H9 (cell line): Measurements from ENCODE around the gene PEX5L. TPM values are rescaled to one million over a fixed set of nuclear protein-coding genes. Genes with fewer than 3 reads are reported as not detected.

Source experiments
- DNase-seq: peaks from one replicate; pipeline ENCODE4 v3.0.0-alpha.2; 2017
- H2AFZ ChIP-seq: one replicate; pipeline ENCODE4 v1.6.1; 2013; ENCODE audit warnings: mild to moderate bottlenecking, low read length, control low read depth, moderate library complexity
- H2AK5ac ChIP-seq: 2 replicates; pipeline ENCODE4 v1.6.1; 2013; ENCODE audit warnings: low read length, control low read depth, mixed read lengths; ENCODE audit not compliant: insufficient read length
- H2BK120ac ChIP-seq: one replicate; pipeline ENCODE4 v1.6.1; 2013; ENCODE audit warnings: low read depth, mild to moderate bottlenecking, low read length, control low read depth, inconsistent platforms; ENCODE audit not compliant: poor library complexity, severe bottlenecking
- H2BK12ac ChIP-seq: 2 replicates; pipeline ENCODE4 v1.6.1; 2013; ENCODE audit warnings: low read length, control low read depth, mixed read lengths, low read depth; ENCODE audit not compliant: insufficient read length
- H2BK15ac ChIP-seq: 2 replicates; pipeline ENCODE4 v1.6.1; 2013; ENCODE audit warnings: low read depth, low read length, control low read depth
- H2BK20ac ChIP-seq: one replicate; pipeline ENCODE4 v1.6.1; 2013; ENCODE audit warnings: low read depth, mild to moderate bottlenecking, low read length, control low read depth, inconsistent platforms; ENCODE audit not compliant: poor library complexity, severe bottlenecking
- H2BK5ac ChIP-seq: 2 replicates; pipeline ENCODE4 v1.6.1; 2013; ENCODE audit warnings: low read length, control low read depth, mixed read lengths; ENCODE audit not compliant: insufficient read length
- H3K14ac ChIP-seq: 2 replicates; pipeline ENCODE4 v1.6.1; 2013; ENCODE audit warnings: low read length, control low read depth; ENCODE audit not compliant: insufficient read depth
- H3K18ac ChIP-seq: 2 replicates; pipeline ENCODE4 v1.6.1; 2013; ENCODE audit warnings: low read depth, mild to moderate bottlenecking, mixed read lengths, low read length, control low read depth; ENCODE audit not compliant: insufficient read length
- H3K23ac ChIP-seq: 2 replicates; pipeline ENCODE4 v1.6.1; 2013; ENCODE audit warnings: low read length, control low read depth, mixed read lengths, low read depth; ENCODE audit not compliant: insufficient read length
- H3K23me2 ChIP-seq: 2 replicates; pipeline ENCODE4 v1.6.1; 2013; ENCODE audit warnings: low read depth, mild to moderate bottlenecking, mixed read lengths, low read length, control low read depth; ENCODE audit not compliant: insufficient read length, poor library complexity, severe bottlenecking
- H3K27ac ChIP-seq: 2 replicates; pipeline ENCODE4 v1.5.1; 2013; ENCODE audit warnings: low read length, control low read depth, mixed read lengths, low read depth; ENCODE audit not compliant: insufficient read length
- H3K27me3 ChIP-seq: 2 replicates; pipeline ENCODE4 v1.6.1; 2013; ENCODE audit warnings: low read length, control low read depth, inconsistent platforms; ENCODE audit not compliant: insufficient read depth
- H3K4ac ChIP-seq: 2 replicates; pipeline ENCODE4 v1.6.1; 2013; ENCODE audit warnings: low read depth, mild to moderate bottlenecking, control low read depth, inconsistent platforms, low read length, moderate library complexity
- H3K4me1 ChIP-seq: 2 replicates; pipeline ENCODE4 v1.6.1; 2013; ENCODE audit warnings: low read length, control low read depth, inconsistent platforms; ENCODE audit not compliant: insufficient read depth
- H3K4me2 ChIP-seq: 2 replicates; pipeline ENCODE4 v1.6.1; 2013; ENCODE audit warnings: low read length, control low read depth, mixed read lengths; ENCODE audit not compliant: insufficient read length, insufficient read depth
- H3K56ac ChIP-seq: 2 replicates; pipeline ENCODE4 v1.6.1; 2013; ENCODE audit warnings: low read depth, mild to moderate bottlenecking, mixed read lengths, low read length, control low read depth; ENCODE audit not compliant: insufficient read length
- H3K79me1 ChIP-seq: 2 replicates; pipeline ENCODE4 v1.6.1; 2013; ENCODE audit warnings: low read depth, mild to moderate bottlenecking, moderate library complexity, low read length, control low read depth, inconsistent platforms; ENCODE audit not compliant: insufficient read depth, poor library complexity, severe bottlenecking
- H3K79me2 ChIP-seq: 2 replicates; pipeline ENCODE4 v1.6.1; 2013; ENCODE audit warnings: low read length, control low read depth, inconsistent platforms; ENCODE audit not compliant: insufficient read depth
- H3K9ac ChIP-seq: 2 replicates; pipeline ENCODE4 v1.6.1; 2013; ENCODE audit warnings: low read length, control low read depth, mixed read lengths; ENCODE audit not compliant: insufficient read length; ENCODE audit errors: extremely low read depth
- H3K9me3 ChIP-seq: one replicate; pipeline ENCODE4 v1.6.1; 2013; ENCODE audit warnings: low read depth, low read length, inconsistent platforms; ENCODE audit not compliant: control insufficient read depth
- H3T11ph ChIP-seq: one replicate; pipeline ENCODE4 v1.6.1; 2013; ENCODE audit warnings: mild to moderate bottlenecking, low read length, control low read depth, inconsistent platforms
- H4K20me1 ChIP-seq: one replicate; pipeline ENCODE4 v1.6.1; 2013; ENCODE audit not compliant: control insufficient read depth, insufficient read length, insufficient read depth
- H4K5ac ChIP-seq: 2 replicates; pipeline ENCODE4 v1.6.1; 2013; ENCODE audit warnings: low read depth, mild to moderate bottlenecking, mixed read lengths, low read length, control low read depth; ENCODE audit not compliant: insufficient read length
- H4K8ac ChIP-seq: replicated peaks from 2 replicates; pipeline ENCODE4 v1.6.1; 2013; ENCODE audit warnings: low read length, control low read depth, mixed read lengths, low read depth; ENCODE audit not compliant: insufficient read length
- H4K91ac ChIP-seq: 2 replicates; pipeline ENCODE4 v1.6.1; 2013; ENCODE audit warnings: low read depth, mild to moderate bottlenecking, moderate library complexity, mixed read lengths, low read length, control low read depth; ENCODE audit not compliant: insufficient read length
- H3K27ac Mint-ChIP-seq, 3 experiments: 2 replicates in 2 of 3; 3 replicates in 1 of 3; pipeline ENCODE4 v1.8.0; 2020 to 2021; ENCODE audit warnings: mixed read lengths in 3 of 3, mild to moderate bottlenecking in 1 of 3, moderate library complexity in 1 of 3
- H3K27me3 Mint-ChIP-seq: 2 replicates; pipeline ENCODE4 v1.8.0; 2021; ENCODE audit warnings: low read depth, mild to moderate bottlenecking, moderate library complexity, mixed read lengths
- H3K36me3 Mint-ChIP-seq, 3 experiments: 2 replicates in 2 of 3; 3 replicates in 1 of 3; pipeline ENCODE4 v1.8.0; 2020 to 2021; ENCODE audit warnings: low read depth in 3 of 3, mixed read lengths in 3 of 3; ENCODE audit not compliant: insufficient read depth in 1 of 3
- H3K4me1 Mint-ChIP-seq, 2 experiments: 2 replicates each; pipeline ENCODE4 v1.8.0; 2020; ENCODE audit warnings: mixed read lengths in 2 of 2
- H3K4me3 Mint-ChIP-seq, 2 experiments: 2 replicates in 1 of 2; 3 replicates in 1 of 2; pipeline ENCODE4 v1.8.0; 2020 to 2021; ENCODE audit warnings: mild to moderate bottlenecking in 2 of 2, mixed read lengths in 2 of 2, moderate library complexity in 1 of 2
- H3K9me3 Mint-ChIP-seq, 2 experiments: 2 replicates in 1 of 2; 3 replicates in 1 of 2; pipeline ENCODE4 v1.8.0; 2020; ENCODE audit warnings: mild to moderate bottlenecking in 2 of 2, mixed read lengths in 2 of 2, moderate library complexity in 1 of 2
- WGBS: extraction: QIAGEN DNeasy Blood & Tissue Kit; methylation state at CpG from one replicate; pipeline ENCODE4 v1.1.7; 2013; ENCODE audit warnings: missing lambda C conversion rate, low lambda C conversion rate, mixed read lengths; ENCODE audit not compliant: insufficient read length; ENCODE audit errors: extremely low coverage; 5-methylcytosine and 5-hydroxymethylcytosine counted together
- total RNA-seq: library from RNA; stranded (reverse); gene quantifications from 2 replicates; pipeline ENCODE4 v1.2.1, GENCODE V29; 2021
- TF ChIP-seq, protein P1 (sequence below): fragments of 200-600 bp; sonication (generic); conservative IDR thresholded peaks from 3 replicates; pipeline ENCODE4 v1.8.0; 2021; ENCODE audit warnings: antibody characterized with exemption, mild to moderate bottlenecking

The PEX5L gene
- total RNA-seq, 1 experiment from 2014 or later: 0.85 TPM

DNA sequence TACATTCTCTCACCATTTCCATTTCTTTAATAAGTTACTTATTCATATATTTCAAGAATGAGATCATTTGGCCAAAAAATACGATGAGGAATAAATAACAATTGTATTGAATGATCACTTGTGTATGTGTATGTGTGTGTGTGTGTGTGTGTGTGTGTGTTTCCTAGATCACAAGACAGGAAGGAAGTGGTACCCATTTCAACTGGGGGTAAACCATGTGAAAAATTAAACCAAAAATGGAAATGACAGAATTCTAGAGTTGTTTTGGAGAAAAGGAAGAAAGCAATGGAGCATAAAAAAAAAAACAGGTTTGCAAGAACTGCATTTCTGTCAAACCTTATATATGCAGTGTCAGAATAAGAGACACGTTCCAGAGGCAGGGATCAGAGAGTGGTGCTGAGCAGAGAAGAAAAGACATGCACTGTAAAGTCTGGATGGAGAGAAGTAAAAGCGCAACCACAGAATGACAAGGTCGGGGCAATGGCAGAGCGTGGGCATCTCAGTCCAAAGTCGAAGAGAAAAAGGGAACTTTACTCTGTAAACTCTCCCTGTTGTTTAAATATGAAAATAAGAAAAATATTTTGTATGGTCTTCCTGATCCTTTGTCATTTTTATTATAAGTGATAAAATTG, 75.5 kb downstream of the PEX5L start:
- no peak overlapping the region for H2BK5ac ChIP-seq
- no peak overlapping the region for H2BK120ac ChIP-seq
- Mint-ChIP-seq H3K27ac (no peak overlapping the region), H3K4me3 (no peak overlapping the region), H3K9me3 (no peaks in the 10 kb centered on the region), H3K4me1 (no peaks in the 10 kb centered on the region), H3K36me3 (no peaks in the 10 kb centered on the region), H3K27me3 (no peaks in the 10 kb centered on the region)
- no peak overlapping the region for H2AK5ac ChIP-seq
- DNase-seq: no peak
- H2BK12ac ChIP-seq: no peak overlapping the region
- no peaks in the 10 kb centered on the region for H4K20me1 ChIP-seq
- H3K4me2 ChIP-seq: no peak overlapping the region
- no peak overlapping the region for H4K91ac ChIP-seq
- no peak overlapping the region for H3K23ac ChIP-seq
- TF ChIP-seq, protein P1, sequence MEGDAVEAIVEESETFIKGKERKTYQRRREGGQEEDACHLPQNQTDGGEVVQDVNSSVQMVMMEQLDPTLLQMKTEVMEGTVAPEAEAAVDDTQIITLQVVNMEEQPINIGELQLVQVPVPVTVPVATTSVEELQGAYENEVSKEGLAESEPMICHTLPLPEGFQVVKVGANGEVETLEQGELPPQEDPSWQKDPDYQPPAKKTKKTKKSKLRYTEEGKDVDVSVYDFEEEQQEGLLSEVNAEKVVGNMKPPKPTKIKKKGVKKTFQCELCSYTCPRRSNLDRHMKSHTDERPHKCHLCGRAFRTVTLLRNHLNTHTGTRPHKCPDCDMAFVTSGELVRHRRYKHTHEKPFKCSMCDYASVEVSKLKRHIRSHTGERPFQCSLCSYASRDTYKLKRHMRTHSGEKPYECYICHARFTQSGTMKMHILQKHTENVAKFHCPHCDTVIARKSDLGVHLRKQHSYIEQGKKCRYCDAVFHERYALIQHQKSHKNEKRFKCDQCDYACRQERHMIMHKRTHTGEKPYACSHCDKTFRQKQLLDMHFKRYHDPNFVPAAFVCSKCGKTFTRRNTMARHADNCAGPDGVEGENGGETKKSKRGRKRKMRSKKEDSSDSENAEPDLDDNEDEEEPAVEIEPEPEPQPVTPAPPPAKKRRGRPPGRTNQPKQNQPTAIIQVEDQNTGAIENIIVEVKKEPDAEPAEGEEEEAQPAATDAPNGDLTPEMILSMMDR: no peak
- H3T11ph ChIP-seq: no peak overlapping the region
- H3K9me3 ChIP-seq: no peaks in the 10 kb centered on the region
- H3K4ac ChIP-seq: no peak overlapping the region
- H3K79me1 ChIP-seq: no peaks in the 10 kb centered on the region
- H2AFZ ChIP-seq: no peak overlapping the region
- no peak overlapping the region for H3K56ac ChIP-seq
- no peak overlapping the region for H4K8ac ChIP-seq
- WGBS: no CpG with 5 or more reads among the region's 6 CpGs
- H3K9ac ChIP-seq: no peak overlapping the region
- no peak overlapping the region for H4K5ac ChIP-seq
- H3K23me2 ChIP-seq: no peaks in the 10 kb centered on the region
- no peak overlapping the region for H3K18ac ChIP-seq
- no peaks in the 10 kb centered on the region for H3K4me1 ChIP-seq
- no peak overlapping the region for H3K14ac ChIP-seq
- H3K27me3 ChIP-seq: no peaks in the 10 kb centered on the region
- H3K27ac ChIP-seq: no peak overlapping the region
- H2BK15ac ChIP-seq: no peak overlapping the region
- no peak overlapping the region for H2BK20ac ChIP-seq
- H3K79me2 ChIP-seq: no peaks in the 10 kb centered on the region
